ENCODE measurements around the gene CD226.
"Not testable (repeated sequence)": the region's sequence is repeated elsewhere in the genome, so short reads cannot be mapped to it uniquely, and the experiment has no call there.

Gene CD226

GRCh38 chr18:69906765-69907164, 40.9 kb downstream of the CD226 start:
- CTCF ChIA-PET, result no interaction called here
- Mint-ChIP-seq H3K4me1 (peaks cover 33% of the 10 kb centered on the region), H3K27ac (no peak overlapping the region), H3K27me3 (no peaks in the 10 kb centered on the region), H3K36me3 (peaks cover 66% of the 10 kb centered on the region), H3K4me3 (no peak overlapping the region), H3K9me3 (no peaks in the 10 kb centered on the region)
- no peak for DNase-seq

- CTCF ChIA-PET, result no interaction called here
- Mint-ChIP-seq H3K36me3 (peaks cover 51% of the 10 kb centered on the region), H3K27ac (no peak overlapping the region), H3K4me3 (no peak overlapping the region), H3K27me3 (no peaks in the 10 kb centered on the region), H3K9me3 (peaks cover 3% of the 10 kb centered on the region), H3K4me1 (peaks cover 44% of the 10 kb centered on the region)
- no peak for DNase-seq
These were observed 46.7 kb downstream of the CD226 start for GRCh38 chr18:69900941-69901340.

- H3K4me1 Mint-ChIP-seq, result peaks cover 52% of the 10 kb centered on the region
- H3K36me3 Mint-ChIP-seq, result peaks cover 58% of the 10 kb centered on the region
- H3K27me3 Mint-ChIP-seq, H3K9me3 Mint-ChIP-seq, H3K4me3 Mint-ChIP-seq, DNase-seq: not testable (repeated sequence)
- H3K27ac Mint-ChIP-seq, result peak overlapping the region; percentile 72
- CTCF ChIA-PET, result interaction anchor here (1.0 to 1.9 kb wide), 5 partner anchors 10 to 59 kb away, joined by 4 to 8 read pairs (median 5); no protein-coding TSS in a partner anchor
These were observed 48.3 kb downstream of the CD226 start for GRCh38 chr18:69899154-69899923.

- H3K4me1 Mint-ChIP-seq, result peaks cover 61% of the 10 kb centered on the region
- DNase-seq, result peak; percentile 49
- H3K36me3 Mint-ChIP-seq, result peaks cover 60% of the 10 kb centered on the region
- CTCF ChIA-PET, result interaction anchor here (0.6 to 1.9 kb wide), 9 partner anchors 11 to 272 kb away, joined by 3 to 8 read pairs (median 4); no protein-coding TSS in a partner anchor
- no peaks in the 10 kb centered on the region for H3K27me3 Mint-ChIP-seq
- peak overlapping the region; percentile 95 for H3K27ac Mint-ChIP-seq
- H3K9me3 Mint-ChIP-seq, result peaks cover 4% of the 10 kb centered on the region
- peak overlapping the region; percentile 75 for H3K4me3 Mint-ChIP-seq
These were observed 49.3 kb downstream of the CD226 start for GRCh38 chr18:69898241-69898861.

GRCh38 chr18:69897397-69898108, 50.1 kb downstream of the CD226 start:
- Mint-ChIP-seq H3K4me3 (peak overlapping the region; percentile 75), H3K36me3 (peaks cover 62% of the 10 kb centered on the region), H3K27ac (peak overlapping the region; percentile 95), H3K4me1 (peaks cover 65% of the 10 kb centered on the region), H3K27me3 (no peaks in the 10 kb centered on the region), H3K9me3 (peaks cover 4% of the 10 kb centered on the region)
- CTCF ChIA-PET, result interaction anchor here (0.7 to 1.9 kb wide), 6 partner anchors 12 to 73 kb away, joined by 3 to 8 read pairs (median 4); no protein-coding TSS in a partner anchor
- peak; percentile 57 for DNase-seq

- CTCF ChIA-PET, result no interaction called here
- DNase-seq, result no peak
- Mint-ChIP-seq H3K9me3 (peaks cover 15% of the 10 kb centered on the region), H3K27ac (no peak overlapping the region), H3K4me1 (peaks cover 75% of the 10 kb centered on the region), H3K4me3 (peak overlapping the region; percentile 16), H3K27me3 (no peaks in the 10 kb centered on the region), H3K36me3 (peaks cover 68% of the 10 kb centered on the region)
These were observed 52.3 kb downstream of the CD226 start for GRCh38 chr18:69895066-69896047.

- H3K36me3 Mint-ChIP-seq, result peaks cover 67% of the 10 kb centered on the region
- H3K4me3 Mint-ChIP-seq, result no peak overlapping the region
- no peaks in the 10 kb centered on the region for H3K27me3 Mint-ChIP-seq
- H3K4me1 Mint-ChIP-seq, result peaks cover 77% of the 10 kb centered on the region
- peaks cover 12% of the 10 kb centered on the region for H3K9me3 Mint-ChIP-seq
- no peak for DNase-seq
- H3K27ac Mint-ChIP-seq, result no peak overlapping the region
- CTCF ChIA-PET, result no interaction called here
These were observed 53.2 kb downstream of the CD226 start for GRCh38 chr18:69894467-69894866.

GRCh38 chr18:69890558-69890957, 57.1 kb downstream of the CD226 start:
- no peaks in the 10 kb centered on the region for H3K27me3 Mint-ChIP-seq
- DNase-seq, result no peak
- peaks cover 66% of the 10 kb centered on the region for H3K36me3 Mint-ChIP-seq
- H3K9me3 Mint-ChIP-seq, result peaks cover 12% of the 10 kb centered on the region
- no peak overlapping the region for H3K27ac Mint-ChIP-seq
- peaks cover 62% of the 10 kb centered on the region for H3K4me1 Mint-ChIP-seq
- CTCF ChIA-PET, result no interaction called here
- no peak overlapping the region for H3K4me3 Mint-ChIP-seq

- H3K36me3 Mint-ChIP-seq, result peaks cover 67% of the 10 kb centered on the region
- peaks cover 12% of the 10 kb centered on the region for H3K9me3 Mint-ChIP-seq
- no peaks in the 10 kb centered on the region for H3K27me3 Mint-ChIP-seq
- no peak overlapping the region for H3K27ac Mint-ChIP-seq
- H3K4me1 Mint-ChIP-seq, result peaks cover 68% of the 10 kb centered on the region
- H3K4me3 Mint-ChIP-seq, result no peak overlapping the region
- CTCF ChIA-PET, result no interaction called here
- DNase-seq, result no peak
These were observed 58.7 kb downstream of the CD226 start for GRCh38 chr18:69889009-69889408.

- Mint-ChIP-seq H3K4me3 (no peak overlapping the region), H3K9me3 (peaks cover 11% of the 10 kb centered on the region), H3K27ac (no peak overlapping the region), H3K36me3 (peaks cover 51% of the 10 kb centered on the region), H3K4me1 (peaks cover 61% of the 10 kb centered on the region), H3K27me3 (no peaks in the 10 kb centered on the region)
- CTCF ChIA-PET, result no interaction called here
- no peak for DNase-seq
These were observed 60.4 kb downstream of the CD226 start for GRCh38 chr18:69887256-69887655.

- CTCF ChIA-PET, result interaction anchor here (1.1 to 1.3 kb wide), 2 partner anchors 12 to 70 kb away, joined by 3 to 6 read pairs; no protein-coding TSS in a partner anchor
- peak; percentile 27 for DNase-seq
- Mint-ChIP-seq H3K27me3 (no peaks in the 10 kb centered on the region), H3K27ac (peak overlapping the region; percentile 80), H3K9me3 (peaks cover 4% of the 10 kb centered on the region), H3K36me3 (peaks cover 43% of the 10 kb centered on the region), H3K4me3 (no peak overlapping the region), H3K4me1 (peaks cover 54% of the 10 kb centered on the region)
These were observed 61.7 kb downstream of the CD226 start for GRCh38 chr18:69885841-69886531.

GRCh38 chr18:69885355-69885754, 62.3 kb downstream of the CD226 start:
- H3K27me3 Mint-ChIP-seq, result no peaks in the 10 kb centered on the region
- H3K4me1 Mint-ChIP-seq, result peaks cover 49% of the 10 kb centered on the region
- H3K9me3 Mint-ChIP-seq, result no peaks in the 10 kb centered on the region
- CTCF ChIA-PET, result interaction anchor here (1.3 kb wide), 1 partner anchor 13 kb away, joined by 6 read pairs; no protein-coding TSS in a partner anchor
- no peak overlapping the region for H3K4me3 Mint-ChIP-seq
- peak overlapping the region; percentile 80 for H3K27ac Mint-ChIP-seq
- peaks cover 39% of the 10 kb centered on the region for H3K36me3 Mint-ChIP-seq
- DNase-seq, result no peak

GRCh38 chr18:69883781-69884180, 63.9 kb downstream of the CD226 start:
- no peaks in the 10 kb centered on the region for H3K27me3 Mint-ChIP-seq
- peaks cover 35% of the 10 kb centered on the region for H3K4me1 Mint-ChIP-seq
- DNase-seq, result no peak
- peaks cover 42% of the 10 kb centered on the region for H3K36me3 Mint-ChIP-seq
- peaks cover 6% of the 10 kb centered on the region for H3K9me3 Mint-ChIP-seq
- no peak overlapping the region for H3K4me3 Mint-ChIP-seq
- CTCF ChIA-PET, result no interaction called here
- H3K27ac Mint-ChIP-seq, result peak overlapping the region; percentile 37

All from activated naive CD4-positive, alpha-beta T cell treated with anti-CD3 and anti-CD28 coated beads, Interleukin-2, amount 10 ng/mL, durations not matched to agents 7 days and 5 days (primary cell).